KBM-7 (cell line): ENCODE measurements around the gene C1QTNF1.

Experiments
- DNase-seq: peaks from one replicate; pipeline ENCODE4 v3.0.0-alpha.2; 2015
- in situ Hi-C: fragments of 300-500 bp; cut with MboI; formaldehyde crosslinking; loops from 2 replicates; pipeline ENCODE4 v1.14.3; 2020; ENCODE audit warnings: low sequenced_read_pairs, low pct_unique_long_range_greater_than_20kb, mixed read lengths

The C1QTNF1 gene, protein sequence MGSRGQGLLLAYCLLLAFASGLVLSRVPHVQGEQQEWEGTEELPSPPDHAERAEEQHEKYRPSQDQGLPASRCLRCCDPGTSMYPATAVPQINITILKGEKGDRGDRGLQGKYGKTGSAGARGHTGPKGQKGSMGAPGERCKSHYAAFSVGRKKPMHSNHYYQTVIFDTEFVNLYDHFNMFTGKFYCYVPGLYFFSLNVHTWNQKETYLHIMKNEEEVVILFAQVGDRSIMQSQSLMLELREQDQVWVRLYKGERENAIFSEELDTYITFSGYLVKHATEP

DNA sequence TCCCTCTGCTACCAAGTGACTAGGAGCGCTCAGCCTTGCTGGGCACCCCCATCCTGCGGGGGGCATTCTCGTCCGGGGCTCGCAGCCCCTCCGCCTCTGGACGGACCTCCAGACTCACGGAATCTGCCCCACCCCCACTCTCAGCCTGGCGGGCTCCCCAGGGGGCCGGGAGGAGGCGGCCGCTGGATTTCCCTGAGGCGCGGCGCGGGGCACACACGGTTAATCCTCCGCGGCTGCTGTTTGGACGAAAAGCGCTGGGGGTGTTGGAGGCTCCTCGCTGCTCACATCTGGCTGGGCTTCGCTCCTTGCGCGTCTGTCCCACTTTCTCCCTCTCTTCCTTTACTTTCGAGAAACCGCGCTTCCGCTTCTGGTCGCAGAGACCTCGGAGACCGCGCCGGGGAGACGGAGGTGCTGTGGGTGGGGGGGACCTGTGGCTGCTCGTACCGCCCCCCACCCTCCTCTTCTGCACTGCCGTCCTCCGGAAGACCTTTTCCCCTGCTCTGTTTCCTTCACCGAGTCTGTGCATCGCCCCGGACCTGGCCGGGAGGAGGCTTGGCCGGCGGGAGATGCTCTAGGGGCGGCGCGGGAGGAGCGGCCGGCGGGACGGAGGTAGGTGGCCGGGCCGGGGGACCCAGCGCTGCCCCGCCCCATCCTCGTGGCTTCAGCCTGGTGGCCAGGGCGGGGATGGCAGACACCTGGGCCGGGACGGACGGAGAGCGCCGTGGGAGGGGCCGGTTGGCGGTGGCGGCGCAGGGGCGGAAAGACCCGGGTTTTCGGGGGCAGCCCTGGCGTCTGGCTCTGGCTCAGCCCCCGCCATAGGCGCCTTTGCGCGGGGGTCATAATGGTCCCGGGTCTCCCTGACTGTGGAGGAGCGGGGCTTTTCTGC is at the start of gene C1QTNF1:
TSS of gene C1QTNF1 (plus strand) at position 284 of the 886 bp plus-strand sequence. CDS start 19,800 bp downstream, outside the sequence.
- DNase-seq: peak; percentile 39
- in situ Hi-C loops: no loop called here

GRCh38 chr17:78974635-78975591 is 49.1 kb upstream of the C1QTNF1 start:
- peak; percentile 25 for DNase-seq
- in situ Hi-C loops: loop anchor here (25.0 kb wide), 1 partner anchor 113 kb away; no protein-coding TSS in a partner anchor

GRCh38 chr17:78976907-78977680 is 46.9 kb upstream of the C1QTNF1 start:
- DNase-seq: no peak
- in situ Hi-C loops: no loop called here

- in situ Hi-C loops: no loop called here
- no peak for DNase-seq
Measured at GRCh38 chr17:78977681-78977943, 46.4 kb upstream of the C1QTNF1 start.

DNA sequence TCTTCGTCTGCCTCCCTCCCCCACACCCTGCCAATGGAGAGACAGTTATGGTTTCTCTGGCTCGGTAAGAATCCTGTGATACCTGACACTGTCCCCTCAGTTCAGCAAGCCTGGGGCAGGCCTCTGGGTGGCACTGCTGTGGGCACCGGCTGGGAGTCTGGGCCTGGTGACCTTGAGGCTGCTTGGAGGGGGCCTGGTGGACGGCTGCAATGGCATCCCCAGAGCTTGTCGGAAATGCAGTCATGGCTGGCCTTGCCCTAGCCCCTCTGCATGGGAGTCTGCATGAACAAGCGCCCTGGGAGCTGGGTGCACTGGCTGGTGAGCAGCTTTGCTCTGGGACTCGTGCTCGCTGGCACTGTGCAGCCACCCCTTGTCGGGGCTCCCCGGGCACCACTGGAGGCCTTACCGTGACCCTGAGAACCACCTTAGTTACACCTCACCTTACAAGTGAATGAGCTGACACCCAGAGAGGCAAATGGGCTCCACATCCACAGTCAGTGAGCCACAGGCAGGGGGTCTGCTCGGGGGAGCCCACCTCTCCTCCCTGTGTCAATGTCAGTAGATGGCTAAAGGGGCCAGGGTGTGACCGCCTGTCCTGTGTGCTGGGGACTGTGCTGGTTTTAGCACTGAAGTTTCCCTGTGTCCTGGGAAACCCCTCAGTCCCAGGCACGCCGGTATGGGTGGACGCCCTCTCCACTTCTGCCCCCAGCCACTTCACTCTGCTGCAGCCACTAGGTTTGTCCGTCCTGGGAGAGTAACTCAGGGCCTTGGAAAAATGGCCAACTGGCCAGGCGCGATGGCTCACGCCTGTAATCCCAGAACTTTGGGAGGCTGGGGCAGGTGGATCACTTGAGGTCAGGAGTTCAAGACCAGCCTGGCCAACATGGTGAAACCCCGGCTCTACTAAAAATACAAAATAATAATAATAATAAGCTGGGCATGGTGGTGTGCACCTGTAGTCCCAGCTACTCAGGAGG is 45.7 kb upstream of the C1QTNF1 start:
- DNase-seq: no peak
- in situ Hi-C loops: no loop called here

DNA sequence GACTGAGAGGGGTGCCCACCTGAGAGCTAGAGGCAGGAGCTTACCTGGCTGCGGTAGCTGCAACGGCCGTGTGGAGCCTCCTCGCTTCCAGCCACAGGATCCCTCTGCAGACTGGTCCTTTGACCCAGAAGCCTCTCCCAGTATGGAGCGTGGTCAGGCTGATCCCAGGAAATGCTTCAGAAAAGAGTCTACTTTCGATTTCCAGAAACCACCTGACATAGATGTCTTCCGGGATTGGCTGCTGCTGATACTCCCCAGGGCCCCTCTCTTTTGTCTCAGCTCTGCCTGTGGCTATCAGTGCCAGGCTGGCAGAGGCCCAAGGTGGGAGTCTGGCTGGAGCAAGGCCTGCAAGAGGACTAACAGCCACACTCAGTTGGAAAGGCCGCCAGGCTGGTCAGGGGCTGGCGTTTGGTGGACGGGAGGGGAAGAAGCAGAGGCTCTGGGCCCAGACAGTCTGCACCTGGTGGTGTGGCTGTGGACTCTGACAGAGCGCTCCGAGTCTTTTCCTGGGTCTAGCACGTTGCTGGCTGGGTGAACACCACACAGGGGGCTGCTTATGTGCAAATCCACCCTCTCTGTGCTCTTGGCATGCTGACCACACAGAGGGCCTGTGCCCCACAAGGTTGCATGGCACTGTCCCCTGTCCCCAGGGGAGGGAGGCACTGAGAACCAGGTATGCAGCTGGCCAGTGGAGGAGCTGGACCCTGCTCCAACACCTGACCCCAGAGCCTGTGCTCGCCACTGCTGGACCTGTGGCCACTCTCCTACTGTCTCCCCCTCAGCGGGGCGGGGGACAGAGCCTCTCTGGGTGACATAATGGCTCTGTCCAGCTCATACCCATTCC is 44.0 kb upstream of the C1QTNF1 start, which contains the start of gene LGALS3BP:
TSS of gene LGALS3BP (minus strand) at position 144 of the 844 bp plus-strand sequence. CDS start 2,732 bp downstream, outside the sequence.
- in situ Hi-C loops: no loop called here
- DNase-seq: no peak

- in situ Hi-C loops: no loop called here
- no peak for DNase-seq
Measured at GRCh38 chr17:78980624-78980972, 43.4 kb upstream of the C1QTNF1 start.

GRCh38 chr17:78981010-78981888 is 42.7 kb upstream of the C1QTNF1 start:
- in situ Hi-C loops: no loop called here
- no peak for DNase-seq

DNA sequence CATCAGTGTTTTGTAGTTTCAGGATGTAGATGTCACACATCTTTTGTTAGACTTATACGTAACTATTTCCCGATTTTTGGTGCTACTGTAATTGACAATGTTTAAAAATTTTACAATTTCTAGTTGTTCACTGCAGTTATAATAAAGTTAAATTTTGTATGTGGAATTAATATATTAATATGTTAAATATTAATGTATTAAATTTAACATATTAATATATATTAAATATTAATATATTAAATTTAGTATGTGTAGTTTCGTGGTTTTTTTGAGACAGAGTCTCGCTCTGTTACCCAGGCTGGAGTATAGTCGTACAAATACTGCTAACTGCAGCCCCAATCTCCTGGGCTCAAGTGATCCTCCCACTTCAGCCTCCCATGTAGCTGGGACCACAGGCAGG is 38.6 kb upstream of the C1QTNF1 start:
- in situ Hi-C loops: no loop called here
- DNase-seq: no peak

DNA sequence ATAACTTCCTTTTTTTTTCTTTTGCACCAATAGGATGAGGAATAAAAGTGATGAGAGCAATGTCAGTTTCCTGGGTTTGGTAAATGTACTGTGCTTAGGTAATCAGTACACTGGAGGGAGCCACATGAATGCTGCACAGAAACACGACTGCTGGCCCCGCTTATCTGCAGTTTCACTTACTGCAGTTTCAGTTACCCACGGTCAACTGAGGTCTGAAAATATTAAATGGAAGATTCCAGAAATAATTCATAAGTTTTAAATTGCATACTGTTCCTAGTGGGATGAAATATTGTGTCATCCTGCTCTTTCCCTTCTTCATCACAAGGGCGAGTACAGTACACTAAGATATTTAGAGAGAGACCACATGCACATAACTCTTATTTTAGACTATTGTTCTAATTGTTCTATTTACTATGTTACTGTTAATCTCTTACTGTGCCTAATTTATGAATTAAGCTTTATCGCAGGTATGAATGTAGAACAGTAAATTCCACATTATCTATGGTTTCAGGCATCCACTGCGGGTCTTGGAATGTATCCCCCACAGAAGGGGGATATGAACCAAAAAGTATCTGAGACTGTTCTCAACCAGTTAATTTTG is 37.8 kb upstream of the C1QTNF1 start:
- in situ Hi-C loops: no loop called here
- DNase-seq: peak; percentile 89

DNA sequence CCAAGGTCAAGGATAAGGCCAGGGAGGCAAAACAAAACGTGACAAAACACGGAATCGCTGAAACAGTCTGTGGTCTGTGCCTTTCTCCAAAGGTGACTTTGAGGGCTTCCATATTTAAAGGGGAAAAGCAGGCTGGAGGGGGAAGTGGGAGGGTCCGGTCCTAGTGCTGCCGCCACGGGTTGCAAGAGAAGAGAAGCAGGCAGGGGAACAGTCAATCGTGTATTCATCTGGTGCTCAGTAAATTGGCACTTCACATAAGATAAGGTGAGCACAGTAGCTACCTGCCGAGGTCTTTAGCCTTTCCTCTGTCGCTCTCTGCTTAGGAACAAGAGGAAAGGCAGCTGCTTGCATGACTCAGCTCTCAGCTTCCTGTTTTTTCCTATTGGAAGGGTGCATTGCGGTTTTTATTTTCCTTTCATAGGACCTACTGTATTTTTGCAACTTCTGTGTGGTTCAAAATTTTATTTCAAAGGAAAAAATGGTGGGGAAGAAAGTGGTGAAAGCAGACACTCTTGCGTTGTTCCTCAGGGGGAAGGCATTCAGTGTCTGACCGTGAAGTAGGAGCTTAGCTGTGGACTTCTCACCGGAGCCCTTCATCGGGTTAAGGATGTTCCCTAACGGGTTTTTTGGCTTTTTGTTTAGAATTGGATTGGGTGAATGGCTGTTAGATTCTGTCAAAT is 37.2 kb upstream of the C1QTNF1 start:
- DNase-seq: peak; percentile 73
- in situ Hi-C loops: no loop called here

DNA sequence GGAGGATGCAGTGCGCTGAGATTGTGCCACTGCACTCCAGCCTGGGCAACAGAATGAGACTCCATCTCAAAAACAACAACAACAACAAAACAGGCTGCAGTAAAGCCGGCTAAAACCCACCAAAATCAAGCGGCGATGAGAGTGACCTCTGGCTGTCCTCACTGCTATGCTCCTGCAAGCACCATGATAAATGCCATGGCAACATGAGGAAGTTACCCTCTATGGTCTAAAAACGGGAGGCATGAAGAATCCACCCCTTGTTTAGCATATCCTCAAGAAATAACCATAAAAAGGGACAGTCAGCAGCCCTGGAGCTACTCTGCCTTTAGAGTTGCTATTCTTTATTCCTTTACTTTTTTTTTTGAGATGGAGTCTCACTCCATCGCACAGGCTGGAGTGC is 35.8 kb upstream of the C1QTNF1 start:
- DNase-seq: no peak
- in situ Hi-C loops: no loop called here

GRCh38 chr17:78990349-78991016 is 33.5 kb upstream of the C1QTNF1 start:
- in situ Hi-C loops: no loop called here
- no peak for DNase-seq

GRCh38 chr17:78991017-78991738 is 32.8 kb upstream of the C1QTNF1 start:
- no peak for DNase-seq
- in situ Hi-C loops: no loop called here
